HEK293 (cell line): Measurements from ENCODE around the gene COL12A1.

ENCODE experiments used
- KLF10 ChIP-seq: fragments of 450-650 bp; IDR thresholded peaks from 2 replicates; pipeline ENCODE4 v1.5.1; 2018; ENCODE audit warnings: missing biosample characterization, mild to moderate bottlenecking, missing genetic modification characterization
- SETDB1 ChIP-seq: IDR thresholded peaks from one replicate; pipeline ENCODE4 v1.6.1; 2017; ENCODE audit warnings: mild to moderate bottlenecking, low read length, moderate library complexity, mixed read lengths; ENCODE audit not compliant: insufficient read length
- ZBTB7A ChIP-seq: fragments of 450-650 bp; formaldehyde crosslinking; IDR thresholded peaks from 2 replicates; pipeline ENCODE4 v1.5.1; 2016; ENCODE audit warnings: low read depth, missing biosample characterization, missing genetic modification characterization
- ZNF174 ChIP-seq: fragments of 450-650 bp; formaldehyde crosslinking; IDR thresholded peaks from 2 replicates; pipeline ENCODE4 v1.5.0; 2017; ENCODE audit warnings: missing biosample characterization, mild to moderate bottlenecking, missing genetic modification characterization
- ZNF214 ChIP-seq: fragments of 450-650 bp; formaldehyde crosslinking; IDR thresholded peaks from 2 replicates; pipeline ENCODE4 v1.5.1; 2017; ENCODE audit warnings: missing biosample characterization, mild to moderate bottlenecking, missing genetic modification characterization, borderline replicate concordance
- ZNF302 ChIP-seq: fragments of 450-650 bp; formaldehyde crosslinking; IDR thresholded peaks from 2 replicates; pipeline ENCODE4 v1.5.1; 2016; ENCODE audit warnings: missing biosample characterization, missing genetic modification characterization, low read depth
- ZNF394 ChIP-seq: fragments of 450-650 bp; formaldehyde crosslinking; IDR thresholded peaks from 2 replicates; pipeline ENCODE4 v1.5.1; 2016; ENCODE audit warnings: missing biosample characterization, missing genetic modification characterization, mild to moderate bottlenecking, moderate library complexity, borderline replicate concordance
- ZNF549 ChIP-seq: fragments of 450-650 bp; IDR thresholded peaks from 2 replicates; pipeline ENCODE4 v1.5.1; 2018; ENCODE audit warnings: missing biosample characterization, missing genetic modification characterization, mild to moderate bottlenecking, inconsistent platforms, moderate library complexity
- ZNF654 ChIP-seq: fragments of 450-650 bp; formaldehyde crosslinking; IDR thresholded peaks from 2 replicates; pipeline ENCODE4 v1.5.1; 2016; ENCODE audit warnings: low read depth, missing biosample characterization, missing genetic modification characterization
- TF ChIP-seq, protein P1 (sequence below): fragments of 450-650 bp; formaldehyde crosslinking; IDR thresholded peaks from 2 replicates; pipeline ENCODE4 v1.5.1; 2016; ENCODE audit warnings: missing biosample characterization, missing genetic modification characterization
- TF ChIP-seq, protein P2 (sequence below): fragments of 450-650 bp; formaldehyde crosslinking; IDR thresholded peaks from 2 replicates; pipeline ENCODE4 v1.5.1; 2016; ENCODE audit warnings: missing biosample characterization, missing genetic modification characterization
- TF ChIP-seq, protein P3 (sequence below): fragments of 450-650 bp; formaldehyde crosslinking; IDR thresholded peaks from 2 replicates; pipeline ENCODE4 v1.5.1; 2016; ENCODE audit warnings: missing biosample characterization, missing genetic modification characterization

DNA sequence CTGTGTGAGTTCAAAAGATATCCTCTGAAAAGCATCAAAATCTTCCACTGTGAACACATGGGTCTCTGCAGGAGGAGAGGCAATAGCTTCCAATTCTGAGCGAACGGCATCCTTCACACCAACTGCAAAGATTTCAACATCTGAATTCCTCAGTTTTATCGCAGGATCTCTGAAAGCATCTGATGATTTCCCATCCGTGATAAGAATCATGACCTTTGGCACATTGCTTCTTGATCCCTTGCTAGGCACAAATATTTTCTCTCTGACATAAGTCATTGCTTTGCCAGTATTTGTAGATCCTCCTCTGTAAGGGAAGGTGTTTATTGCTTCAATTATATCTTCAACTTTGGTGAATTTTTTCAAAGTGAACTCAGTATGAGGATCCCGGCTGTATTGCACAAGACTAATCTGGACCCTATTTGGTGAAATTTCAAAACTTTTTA, 22.7 kb downstream of the COL12A1 start:
- TF ChIP-seq, protein P1, sequence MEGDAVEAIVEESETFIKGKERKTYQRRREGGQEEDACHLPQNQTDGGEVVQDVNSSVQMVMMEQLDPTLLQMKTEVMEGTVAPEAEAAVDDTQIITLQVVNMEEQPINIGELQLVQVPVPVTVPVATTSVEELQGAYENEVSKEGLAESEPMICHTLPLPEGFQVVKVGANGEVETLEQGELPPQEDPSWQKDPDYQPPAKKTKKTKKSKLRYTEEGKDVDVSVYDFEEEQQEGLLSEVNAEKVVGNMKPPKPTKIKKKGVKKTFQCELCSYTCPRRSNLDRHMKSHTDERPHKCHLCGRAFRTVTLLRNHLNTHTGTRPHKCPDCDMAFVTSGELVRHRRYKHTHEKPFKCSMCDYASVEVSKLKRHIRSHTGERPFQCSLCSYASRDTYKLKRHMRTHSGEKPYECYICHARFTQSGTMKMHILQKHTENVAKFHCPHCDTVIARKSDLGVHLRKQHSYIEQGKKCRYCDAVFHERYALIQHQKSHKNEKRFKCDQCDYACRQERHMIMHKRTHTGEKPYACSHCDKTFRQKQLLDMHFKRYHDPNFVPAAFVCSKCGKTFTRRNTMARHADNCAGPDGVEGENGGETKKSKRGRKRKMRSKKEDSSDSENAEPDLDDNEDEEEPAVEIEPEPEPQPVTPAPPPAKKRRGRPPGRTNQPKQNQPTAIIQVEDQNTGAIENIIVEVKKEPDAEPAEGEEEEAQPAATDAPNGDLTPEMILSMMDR (tag by site-specific recombination), result no peak
- TF ChIP-seq ZNF302 (tag by site-specific recombination) (no peak), ZNF394 (tag by site-specific recombination) (no peak), SETDB1 (no peak), ZNF174 (tag by site-specific recombination) (no peak), KLF10 (tag by site-specific recombination) (no peak), ZBTB7A (no peak), ZNF654 (tag by site-specific recombination) (no peak), ZNF214 (tag by site-specific recombination) (no peak), ZNF549 (tag by site-specific recombination) (no peak)
- TF ChIP-seq, protein P2, sequence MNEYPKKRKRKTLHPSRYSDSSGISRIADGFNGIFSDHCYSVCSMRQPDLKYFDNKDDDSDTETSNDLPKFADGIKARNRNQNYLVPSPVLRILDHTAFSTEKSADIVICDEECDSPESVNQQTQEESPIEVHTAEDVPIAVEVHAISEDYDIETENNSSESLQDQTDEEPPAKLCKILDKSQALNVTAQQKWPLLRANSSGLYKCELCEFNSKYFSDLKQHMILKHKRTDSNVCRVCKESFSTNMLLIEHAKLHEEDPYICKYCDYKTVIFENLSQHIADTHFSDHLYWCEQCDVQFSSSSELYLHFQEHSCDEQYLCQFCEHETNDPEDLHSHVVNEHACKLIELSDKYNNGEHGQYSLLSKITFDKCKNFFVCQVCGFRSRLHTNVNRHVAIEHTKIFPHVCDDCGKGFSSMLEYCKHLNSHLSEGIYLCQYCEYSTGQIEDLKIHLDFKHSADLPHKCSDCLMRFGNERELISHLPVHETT (tag by site-specific recombination), result no peak
- TF ChIP-seq, protein P3, sequence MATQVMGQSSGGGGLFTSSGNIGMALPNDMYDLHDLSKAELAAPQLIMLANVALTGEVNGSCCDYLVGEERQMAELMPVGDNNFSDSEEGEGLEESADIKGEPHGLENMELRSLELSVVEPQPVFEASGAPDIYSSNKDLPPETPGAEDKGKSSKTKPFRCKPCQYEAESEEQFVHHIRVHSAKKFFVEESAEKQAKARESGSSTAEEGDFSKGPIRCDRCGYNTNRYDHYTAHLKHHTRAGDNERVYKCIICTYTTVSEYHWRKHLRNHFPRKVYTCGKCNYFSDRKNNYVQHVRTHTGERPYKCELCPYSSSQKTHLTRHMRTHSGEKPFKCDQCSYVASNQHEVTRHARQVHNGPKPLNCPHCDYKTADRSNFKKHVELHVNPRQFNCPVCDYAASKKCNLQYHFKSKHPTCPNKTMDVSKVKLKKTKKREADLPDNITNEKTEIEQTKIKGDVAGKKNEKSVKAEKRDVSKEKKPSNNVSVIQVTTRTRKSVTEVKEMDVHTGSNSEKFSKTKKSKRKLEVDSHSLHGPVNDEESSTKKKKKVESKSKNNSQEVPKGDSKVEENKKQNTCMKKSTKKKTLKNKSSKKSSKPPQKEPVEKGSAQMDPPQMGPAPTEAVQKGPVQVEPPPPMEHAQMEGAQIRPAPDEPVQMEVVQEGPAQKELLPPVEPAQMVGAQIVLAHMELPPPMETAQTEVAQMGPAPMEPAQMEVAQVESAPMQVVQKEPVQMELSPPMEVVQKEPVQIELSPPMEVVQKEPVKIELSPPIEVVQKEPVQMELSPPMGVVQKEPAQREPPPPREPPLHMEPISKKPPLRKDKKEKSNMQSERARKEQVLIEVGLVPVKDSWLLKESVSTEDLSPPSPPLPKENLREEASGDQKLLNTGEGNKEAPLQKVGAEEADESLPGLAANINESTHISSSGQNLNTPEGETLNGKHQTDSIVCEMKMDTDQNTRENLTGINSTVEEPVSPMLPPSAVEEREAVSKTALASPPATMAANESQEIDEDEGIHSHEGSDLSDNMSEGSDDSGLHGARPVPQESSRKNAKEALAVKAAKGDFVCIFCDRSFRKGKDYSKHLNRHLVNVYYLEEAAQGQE (tag by site-specific recombination), result no peak
